CD14-positive monocyte (primary cell): Measurements from ENCODE around the gene KRTAP12-4. TPM values are rescaled to one million over a fixed set of nuclear protein-coding genes. Genes with fewer than 3 reads are reported as not detected.

Experiments
- DNase-seq, 3 donors: peaks; one replicate each; pipeline ENCODE4 v3.0.0-alpha.2; 2011 to 2022
- H2AFZ ChIP-seq: 2 replicates; pipeline ENCODE4 v1.6.0; 2012; ENCODE audit warnings: mild to moderate bottlenecking, low read depth, low read length, inconsistent platforms; ENCODE audit not compliant: insufficient read depth, poor library complexity, severe bottlenecking
- H3K27ac ChIP-seq, 2 donors: 1 replicate in 1 of 2; 2 replicates in 1 of 2; pipeline ENCODE4 v1.5.1; 2012 to 2013; ENCODE audit warnings: low read length in 2 of 2, control low read depth in 1 of 2, inconsistent platforms in 1 of 2, low read depth in 1 of 2, mild to moderate bottlenecking in 1 of 2
- H3K27me3 ChIP-seq, 2 donors: one replicate each; pipeline versions ENCODE4 v1.6.0 to v1.6.1; 2011 to 2013; ENCODE audit warnings: low read length in 2 of 2; ENCODE audit not compliant: control insufficient read depth in 2 of 2, insufficient read depth in 2 of 2
- H3K36me3 ChIP-seq, 2 donors: replicated peaks in 1 of 2; 1 replicate in 1 of 2; 2 replicates in 1 of 2; pipeline versions ENCODE4 v1.5.1 to v1.6.1; 2012 to 2013; ENCODE audit warnings: low read length in 2 of 2, control low read depth in 1 of 2, inconsistent platforms in 1 of 2, mild to moderate bottlenecking in 1 of 2; ENCODE audit not compliant: insufficient read depth in 2 of 2, control insufficient read depth in 1 of 2
- H3K4me1 ChIP-seq, 2 donors: 1 replicate in 1 of 2; 2 replicates in 1 of 2; pipeline versions ENCODE4 v1.5.1 to v1.6.1; 2012 to 2013; ENCODE audit warnings: low read length in 2 of 2, control low read depth in 1 of 2, inconsistent platforms in 1 of 2, mild to moderate bottlenecking in 1 of 2, moderate library complexity in 1 of 2; ENCODE audit not compliant: insufficient read depth in 2 of 2, control insufficient read depth in 1 of 2
- H3K4me2 ChIP-seq: replicated peaks from 2 replicates; pipeline ENCODE3; 2012; ENCODE audit warnings: low read length, moderate library complexity, mild to moderate bottlenecking; ENCODE audit not compliant: poor library complexity, severe bottlenecking; ENCODE audit errors: extremely low read depth
- H3K4me3 ChIP-seq, 3 experiments: fragments of 200-600 bp in 1 of 3; sonication (generic) in 1 of 3; replicated peaks in 1 of 3; 1 replicate in 2 of 3; 2 replicates in 1 of 3; pipeline ENCODE4 v1.5.1; 2011 to 2013; ENCODE audit warnings: low read length in 3 of 3, mild to moderate bottlenecking in 3 of 3, control low read depth in 2 of 3, low read depth in 2 of 3, inconsistent platforms in 1 of 3, moderate library complexity in 1 of 3
- H3K79me2 ChIP-seq: 2 replicates; pipeline ENCODE4 v1.6.0; 2012; ENCODE audit warnings: mild to moderate bottlenecking, control low read depth, inconsistent platforms, low read length, moderate library complexity; ENCODE audit not compliant: insufficient read depth
- H3K9ac ChIP-seq: 2 replicates; pipeline ENCODE4 v1.6.0; 2017; ENCODE audit warnings: low read length, mild to moderate bottlenecking; ENCODE audit not compliant: insufficient read depth, poor library complexity, severe bottlenecking
- H3K9me3 ChIP-seq, 2 donors: replicated peaks in 1 of 2; 1 replicate in 1 of 2; 2 replicates in 1 of 2; pipeline versions ENCODE4 v1.5.1 to v1.6.1; 2012 to 2013; ENCODE audit warnings: low read length in 2 of 2, control low read depth in 1 of 2; ENCODE audit not compliant: control insufficient read depth in 1 of 2, insufficient read depth in 1 of 2
- H4K20me1 ChIP-seq: 2 replicates; pipeline ENCODE4 v1.6.0; 2012; ENCODE audit warnings: mild to moderate bottlenecking, low read length, control low read depth, moderate library complexity; ENCODE audit not compliant: insufficient read depth
- H3K27ac Mint-ChIP-seq, 7 donors: one replicate each; pipeline ENCODE4 v1.8.0; 2020; ENCODE audit warnings: mild to moderate bottlenecking in 7 of 7, mixed read lengths in 7 of 7, moderate library complexity in 6 of 7, inconsistent platforms in 2 of 7
- H3K27me3 Mint-ChIP-seq, 3 donors: one replicate each; pipeline ENCODE4 v1.8.0; 2021 to 2022; ENCODE audit warnings: low read depth in 3 of 3, mild to moderate bottlenecking in 3 of 3, mixed read lengths in 3 of 3, moderate library complexity in 3 of 3, inconsistent platforms in 1 of 3
- H3K36me3 Mint-ChIP-seq, 2 donors: one replicate each; pipeline ENCODE4 v1.8.0; 2020; ENCODE audit warnings: mixed read lengths in 2 of 2, inconsistent platforms in 1 of 2, mild to moderate bottlenecking in 1 of 2
- H3K4me1 Mint-ChIP-seq: one replicate; pipeline ENCODE4 v1.8.0; 2020; ENCODE audit warnings: mild to moderate bottlenecking, mixed read lengths
- H3K4me3 Mint-ChIP-seq, 2 donors: one replicate each; pipeline ENCODE4 v1.8.0; 2020; ENCODE audit warnings: mild to moderate bottlenecking in 2 of 2, mixed read lengths in 2 of 2, moderate library complexity in 1 of 2
- H3K9me3 Mint-ChIP-seq, 7 donors: one replicate each; pipeline ENCODE4 v1.8.0; 2020 to 2022; ENCODE audit warnings: mixed read lengths in 7 of 7, mild to moderate bottlenecking in 6 of 7, moderate library complexity in 6 of 7, inconsistent platforms in 2 of 7
- CTCF ChIP-seq: fragments of 200-600 bp; IDR thresholded peaks from one replicate; pipeline ENCODE4 v1.8.0; 2022; ENCODE audit warnings: antibody characterized with exemption, mild to moderate bottlenecking
- WGBS: methylation state at CpG from one replicate; pipeline ENCODE4 v1.1.5; 2013; ENCODE audit warnings: missing lambda C conversion rate; ENCODE audit not compliant: insufficient coverage; 5-methylcytosine and 5-hydroxymethylcytosine counted together
- intact Hi-C, 2 donors: fragments of 100-400 bp; cut with micrococcal nuclease; formaldehyde crosslinking; loops; one replicate each; pipeline versions ENCODE4 v1.15.0 to v1.15.1; 2023
- polyA plus RNA-seq, 3 donors: library from polyadenylated mRNA; depleted of rRNA in 1 of 3; unstranded in 2 of 3; stranded (reverse) in 1 of 3; fragments of 300-500 nt in 2 of 3; fragments of >200 nt in 1 of 3; fragmentation: Illumina TruSeq in 2 of 3; gene quantifications; 1 replicate in 2 of 3; 2 replicates in 1 of 3; pipeline ENCODE4 v1.2.3, GENCODE V29; 2012 to 2021

KRTAP12-4 gene
- polyA plus RNA-seq, 3 donors, result not detected

GRCh38 chr21:44644878-44645277 lies 9.6 kb downstream of the KRTAP12-4 start:
- Histone ChIP-seq H4K20me1 (no peaks in the 10 kb centered on the region), H3K27me3 (no peaks in the 10 kb centered on the region), H3K36me3 (no peaks in the 10 kb centered on the region), H3K79me2 (no peaks in the 10 kb centered on the region), H3K27ac (no peak overlapping the region), H3K9me3 (peaks cover 29 to 34% of the 10 kb centered on the region in 2 donors), H3K9ac (no peak overlapping the region), H3K4me3 (no peak overlapping the region), H3K4me2 (no peak overlapping the region), H2AFZ (no peak overlapping the region), H3K4me1 (no peaks in the 10 kb centered on the region)
- no peak overlapping the region for H3K4me3 Mint-ChIP-seq
- WGBS, result no CpG with 5 or more reads among the region's 2 CpGs
- H3K27me3 Mint-ChIP-seq, result peaks cover 3 to 10% (median 8%) of the 10 kb centered on the region in 3 donors
- no peak for TF ChIP-seq CTCF
- no peak for DNase-seq
- H3K27ac Mint-ChIP-seq, result no peak overlapping the region
- intact Hi-C loops, result no loop called here
- no peaks in the 10 kb centered on the region for H3K36me3 Mint-ChIP-seq
- peaks cover 19 to 48% (median 43%) of the 10 kb centered on the region in 7 donors for H3K9me3 Mint-ChIP-seq
- no peaks in the 10 kb centered on the region for H3K4me1 Mint-ChIP-seq

GRCh38 chr21:44643741-44644310 lies 10.6 kb downstream of the KRTAP12-4 start:
- H4K20me1 ChIP-seq, result no peaks in the 10 kb centered on the region
- no peak for TF ChIP-seq CTCF
- WGBS, result 86% methylated on average over 7 of the region's 14 CpGs
- H2AFZ ChIP-seq, result no peak overlapping the region
- intact Hi-C loops, result no loop called here
- no peak overlapping the region for H3K4me3 Mint-ChIP-seq
- H3K4me3 ChIP-seq, result no peak overlapping the region
- H3K79me2 ChIP-seq, result no peaks in the 10 kb centered on the region
- H3K4me1 Mint-ChIP-seq, result no peaks in the 10 kb centered on the region
- no peak overlapping the region for H3K9ac ChIP-seq
- peaks cover 3 to 11% (median 8%) of the 10 kb centered on the region in 3 donors for H3K27me3 Mint-ChIP-seq
- H3K9me3 Mint-ChIP-seq, result peaks cover 19 to 51% (median 43%) of the 10 kb centered on the region in 7 donors
- no peak for DNase-seq
- H3K27me3 ChIP-seq, result no peaks in the 10 kb centered on the region
- no peak overlapping the region for H3K27ac Mint-ChIP-seq
- H3K4me2 ChIP-seq, result no peak overlapping the region
- peaks cover 34 to 37% of the 10 kb centered on the region in 2 donors for H3K9me3 ChIP-seq
- H3K27ac ChIP-seq, result no peak overlapping the region
- no peaks in the 10 kb centered on the region for H3K4me1 ChIP-seq
- no peaks in the 10 kb centered on the region for H3K36me3 Mint-ChIP-seq
- H3K36me3 ChIP-seq, result no peaks in the 10 kb centered on the region
